ENCODE results near the gene USP48.

Gene USP48

GRCh38 chr1:21741206-21741605, 41.7 kb downstream of the USP48 start:
- no peak for DNase-seq

- DNase-seq, result no peak
These were observed 46.1 kb downstream of the USP48 start for GRCh38 chr1:21736876-21737275.

GRCh38 chr1:21736011-21736410, 46.9 kb downstream of the USP48 start:
- no peak for DNase-seq

- DNase-seq, result no peak
These were observed 48.4 kb downstream of the USP48 start for GRCh38 chr1:21734526-21734925.

GRCh38 chr1:21732664-21733063, 50.3 kb downstream of the USP48 start:
- no peak for DNase-seq

- no peak for DNase-seq
These were observed 57.1 kb downstream of the USP48 start for GRCh38 chr1:21725748-21726392.

- DNase-seq, result no peak
These were observed 58.4 kb downstream of the USP48 start for GRCh38 chr1:21724570-21724969.

- no peak for DNase-seq
These were observed 58.9 kb downstream of the USP48 start for GRCh38 chr1:21724098-21724497.

GRCh38 chr1:21721295-21721985, 61.5 kb downstream of the USP48 start:
- DNase-seq, result peak; percentile 2 to 41

- no peak for DNase-seq
These were observed 66.8 kb downstream of the USP48 start for GRCh38 chr1:21716169-21716568.

- no peak for DNase-seq
These were observed 75.1 kb downstream of the USP48 start for GRCh38 chr1:21707891-21708290.

GRCh38 chr1:21707086-21707840, 75.7 kb downstream of the USP48 start:
- DNase-seq, result no peak

- DNase-seq, result peak; percentile 77 to 80
These were observed 76.7 kb downstream of the USP48 start for GRCh38 chr1:21706151-21706835.

GRCh38 chr1:21705303-21705980, 77.5 kb downstream of the USP48 start:
- no peak for DNase-seq

- no peak for DNase-seq
These were observed 78.8 kb downstream of the USP48 start for GRCh38 chr1:21704145-21704544.

GRCh38 chr1:21703318-21703963, 79.5 kb downstream of the USP48 start:
- DNase-seq, result peak; percentile 20 to 43

GRCh38 chr1:21702780-21703179, 80.2 kb downstream of the USP48 start:
- DNase-seq, result no peak

GRCh38 chr1:21701401-21701800, 81.5 kb downstream of the USP48 start:
- DNase-seq, result no peak

- no peak for DNase-seq
These were observed 82.9 kb downstream of the USP48 start for GRCh38 chr1:21700094-21700493.

GRCh38 chr1:21696931-21697330, 86.0 kb downstream of the USP48 start:
- DNase-seq, result no peak

- DNase-seq, result no peak
These were observed 89.2 kb downstream of the USP48 start for GRCh38 chr1:21693732-21694131.

GRCh38 chr1:21691739-21692138, 91.2 kb downstream of the USP48 start:
- DNase-seq, result no peak

Data from inflammatory macrophage (primary cell).